Activated effector memory CD4-positive, alpha-beta T cell treated with Interleukin-2 at 50 U/mL for 16 hours (primary cell): Measurements from ENCODE around the gene ICE1.
"Not testable (repeated sequence)": the region's sequence is repeated elsewhere in the genome, so short reads cannot be mapped to it uniquely, and the experiment has no call there.

Source experiments
- DNase-seq: peaks from one replicate; pipeline ENCODE4 v3.0.0-alpha.2; 2020

The ICE1 gene

GRCh38 chr5:5451863-5452262 is 29.4 kb downstream of the ICE1 start:
- DNase-seq, result no peak

DNA sequence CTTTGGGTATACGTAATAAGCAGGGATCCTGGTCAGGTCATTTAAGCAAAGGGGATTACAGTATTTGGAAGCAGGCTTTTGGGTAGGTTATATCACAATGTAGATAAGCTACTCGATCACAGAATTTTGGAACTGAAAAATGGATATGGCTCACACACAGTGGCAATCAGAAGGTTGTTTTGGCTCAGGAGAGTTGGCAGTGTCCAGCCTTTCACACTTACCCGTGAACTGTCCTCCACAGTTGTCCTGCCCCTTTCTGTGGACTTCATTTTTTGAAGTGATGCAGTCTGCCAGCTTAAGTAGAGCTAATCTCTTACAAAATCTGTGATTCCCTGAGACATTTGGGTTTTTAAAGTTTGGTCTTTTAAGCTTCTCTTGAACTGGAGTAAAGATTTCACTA is 30.7 kb downstream of the ICE1 start:
- no peak for DNase-seq

GRCh38 chr5:5454391-5454790 is 31.9 kb downstream of the ICE1 start:
- DNase-seq, result no peak

DNA sequence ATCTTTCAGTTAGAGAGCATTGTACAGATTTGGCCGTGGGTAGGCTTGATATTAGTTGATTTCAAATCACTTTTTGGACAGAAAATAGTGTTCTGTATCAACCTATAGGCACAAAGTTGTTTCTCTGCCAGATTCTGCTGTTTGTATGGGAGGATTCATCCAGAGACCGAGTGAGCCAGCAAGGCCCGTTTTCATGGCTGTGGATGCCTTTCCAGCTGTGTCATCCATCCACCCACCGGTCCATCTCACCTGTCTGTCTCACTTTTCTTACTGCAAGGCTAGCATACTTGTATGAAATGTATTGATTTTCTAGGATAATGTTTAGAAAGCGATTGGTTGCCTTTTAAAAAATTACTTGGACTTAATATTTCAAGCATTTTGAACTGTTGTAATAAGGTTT is 34.4 kb downstream of the ICE1 start:
- no peak for DNase-seq

GRCh38 chr5:5460311-5460710 is 37.8 kb downstream of the ICE1 start:
- DNase-seq, result no peak

DNA sequence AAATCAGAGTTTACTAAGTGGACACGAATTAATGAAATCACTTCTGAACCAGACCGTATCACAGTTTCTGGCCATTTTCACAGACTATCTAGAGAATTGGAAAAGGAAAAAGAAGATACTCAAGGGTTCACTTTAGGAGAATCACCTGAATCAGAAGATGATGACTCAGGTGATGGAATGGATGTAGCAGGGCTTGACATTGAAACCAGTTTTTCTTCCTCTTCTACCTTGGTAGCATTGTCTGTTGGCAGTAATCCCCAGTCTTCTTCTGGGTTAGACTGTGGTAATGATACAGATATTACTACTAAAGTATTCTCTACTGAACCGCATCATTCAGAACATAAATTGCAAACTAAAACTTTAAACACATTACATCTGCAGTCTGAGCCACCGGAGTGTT is 38.5 kb downstream of the ICE1 start:
- DNase-seq, result no peak

DNA sequence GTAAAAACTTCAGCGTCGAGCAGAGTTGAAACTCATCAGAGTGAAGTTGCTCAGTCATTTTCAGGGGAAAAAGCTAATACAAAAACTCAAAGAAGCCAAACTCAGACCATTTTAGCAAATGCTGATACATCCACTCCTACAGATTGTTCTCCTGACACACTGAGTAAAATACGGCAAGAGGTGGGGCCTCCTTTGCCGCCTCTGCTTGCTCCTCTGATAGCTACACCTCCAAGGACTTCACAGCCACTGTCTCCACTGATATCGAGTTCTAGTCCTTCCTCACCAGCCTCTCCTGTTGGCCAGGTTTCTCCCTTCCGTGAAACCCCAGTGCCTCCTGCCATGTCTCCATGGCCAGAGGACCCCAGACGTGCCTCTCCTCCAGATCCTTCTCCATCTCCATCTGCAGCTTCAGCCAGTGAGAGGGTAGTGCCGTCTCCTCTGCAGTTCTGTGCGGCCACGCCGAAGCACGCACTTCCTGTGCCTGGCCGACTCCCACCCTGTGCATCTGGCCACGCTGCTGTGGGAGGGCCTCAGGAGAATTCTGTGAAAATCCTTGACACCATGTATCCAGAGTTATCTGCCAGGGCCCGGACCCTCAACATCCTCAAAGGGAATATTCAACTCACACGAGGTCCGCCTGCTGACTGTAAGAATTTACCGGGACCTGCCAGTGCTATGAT is 41.7 kb downstream of the ICE1 start:
- no peak for DNase-seq

DNA sequence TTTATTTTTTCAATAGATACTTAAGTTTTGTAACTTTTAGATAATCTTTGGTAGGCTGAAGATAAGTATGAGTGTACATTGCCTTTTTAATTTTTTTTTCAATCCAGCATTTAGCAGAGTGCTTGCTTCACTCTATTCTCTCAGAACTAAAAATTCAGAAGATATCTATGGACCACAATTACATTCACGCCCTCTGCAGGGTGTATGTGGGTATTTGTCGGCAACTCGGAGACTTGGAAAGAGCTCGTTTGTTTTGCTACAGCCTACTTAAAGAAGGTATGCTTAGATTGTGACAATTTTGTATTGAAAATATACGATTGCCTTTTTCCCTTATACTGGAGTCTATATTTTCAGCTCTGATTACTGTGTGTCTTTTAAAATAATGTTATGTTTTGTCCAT is 43.8 kb downstream of the ICE1 start:
- DNase-seq, result no peak

GRCh38 chr5:5467737-5468136 is 45.3 kb downstream of the ICE1 start:
- DNase-seq, result no peak

DNA sequence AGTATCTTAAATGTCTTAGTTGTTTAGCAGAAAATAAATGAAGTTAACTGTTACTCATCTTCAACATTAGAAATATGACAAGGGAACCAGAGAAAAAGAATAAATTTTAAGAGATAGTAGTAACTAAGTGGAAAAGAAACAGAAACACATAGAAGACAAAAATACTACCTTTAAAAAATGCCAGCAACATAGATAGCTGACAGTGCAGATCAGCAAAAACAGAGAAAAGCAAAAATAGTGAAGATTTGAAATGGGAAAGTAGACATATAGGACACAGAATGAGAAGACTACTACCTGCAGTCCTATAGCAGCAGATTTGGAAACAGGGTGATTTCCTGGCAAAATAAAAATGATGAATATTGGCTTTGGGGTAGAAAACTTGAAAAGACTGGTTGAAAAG is 48.5 kb downstream of the ICE1 start:
- no peak for DNase-seq

- no peak for DNase-seq
Observed at GRCh38 chr5:5473226-5473625, 50.7 kb downstream of the ICE1 start.

DNA sequence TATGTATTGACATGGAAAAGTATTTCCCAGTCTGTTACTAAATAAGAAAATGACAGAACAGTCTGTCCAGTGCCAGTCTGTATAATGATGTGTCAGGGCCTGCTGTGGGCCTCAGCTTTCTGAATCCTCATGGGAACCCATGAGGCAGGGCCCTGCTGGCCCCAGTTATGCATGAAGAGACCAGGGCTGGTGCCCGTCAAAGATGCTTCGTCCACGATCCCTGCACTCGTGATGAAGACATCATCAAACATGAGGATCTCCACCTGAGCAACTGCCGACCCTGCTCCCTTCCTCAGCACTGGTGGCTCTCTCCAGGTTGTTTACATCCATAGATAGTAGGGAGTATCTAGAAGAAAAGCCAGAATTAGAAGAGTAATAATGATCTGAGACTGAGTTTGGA is 52.5 kb downstream of the ICE1 start:
- DNase-seq, result no peak

- no peak for DNase-seq
Observed at GRCh38 chr5:5475975-5476374, 53.5 kb downstream of the ICE1 start.

DNA sequence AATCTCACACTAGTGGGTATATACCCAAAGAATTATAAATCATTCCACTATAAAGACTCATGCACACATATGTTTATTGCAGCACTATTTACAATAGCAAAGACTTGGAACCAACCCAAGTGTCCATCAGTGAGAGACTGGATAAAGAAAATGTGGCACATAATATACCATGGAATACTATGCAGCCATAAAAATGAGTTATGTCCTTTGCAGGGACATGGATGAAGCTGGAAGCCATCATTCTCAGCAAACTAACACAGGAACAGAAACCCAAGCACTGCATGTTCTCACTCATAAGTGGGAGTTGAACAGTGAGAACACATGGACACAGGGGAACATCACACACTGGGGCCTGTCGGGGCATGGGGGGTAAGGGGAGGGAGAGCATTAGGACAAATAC is 57.1 kb downstream of the ICE1 start:
- not testable (repeated sequence) for DNase-seq

DNA sequence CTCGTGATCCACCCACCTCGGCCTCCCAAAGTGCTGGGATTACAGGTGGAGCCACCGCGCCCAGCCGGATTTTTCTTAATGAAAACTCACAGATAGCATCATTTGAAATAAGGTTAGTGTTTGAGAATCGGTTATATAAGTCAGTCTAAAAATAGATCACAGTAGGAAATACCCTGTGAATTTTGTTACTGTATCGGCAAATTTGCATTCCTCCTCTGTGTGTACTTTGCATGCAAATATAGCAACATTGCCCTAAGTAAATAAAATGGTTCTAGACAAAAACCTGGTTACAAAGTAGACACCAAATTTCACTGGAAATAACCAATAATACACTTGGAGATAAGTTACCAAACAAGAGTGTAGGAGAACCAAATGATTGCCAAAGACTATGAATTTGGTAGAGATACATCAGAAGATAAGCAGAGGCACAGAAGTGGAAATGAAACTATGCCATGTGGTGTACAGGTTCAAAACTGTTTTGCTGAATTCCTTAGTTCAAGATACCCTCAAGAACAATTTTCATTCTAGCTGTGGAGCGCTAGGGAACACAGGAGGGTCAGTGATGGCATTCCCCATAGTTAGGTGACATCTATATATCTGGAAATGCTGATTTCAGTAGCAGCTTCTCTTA is 58.1 kb downstream of the ICE1 start:
- no peak for DNase-seq

DNA sequence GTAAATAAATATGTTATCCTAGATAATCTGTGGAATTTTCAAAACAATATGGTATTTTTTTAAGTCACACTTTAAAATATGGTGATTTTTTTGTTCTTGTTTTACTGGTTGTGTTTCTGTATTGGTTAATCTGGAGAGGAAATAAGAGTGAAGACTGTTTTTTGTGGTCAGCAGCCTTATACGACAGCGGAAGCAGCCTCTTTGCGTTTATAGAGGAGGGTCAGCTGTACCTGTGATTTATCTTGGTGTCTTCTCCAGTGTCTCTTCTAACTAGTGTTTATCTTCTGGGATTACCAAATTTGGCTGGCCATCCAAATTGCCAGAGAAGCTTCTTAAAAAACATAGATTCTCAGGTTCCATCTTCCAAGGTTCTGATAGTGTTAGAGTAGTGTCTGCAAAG is 58.7 kb downstream of the ICE1 start:
- DNase-seq, result no peak

DNA sequence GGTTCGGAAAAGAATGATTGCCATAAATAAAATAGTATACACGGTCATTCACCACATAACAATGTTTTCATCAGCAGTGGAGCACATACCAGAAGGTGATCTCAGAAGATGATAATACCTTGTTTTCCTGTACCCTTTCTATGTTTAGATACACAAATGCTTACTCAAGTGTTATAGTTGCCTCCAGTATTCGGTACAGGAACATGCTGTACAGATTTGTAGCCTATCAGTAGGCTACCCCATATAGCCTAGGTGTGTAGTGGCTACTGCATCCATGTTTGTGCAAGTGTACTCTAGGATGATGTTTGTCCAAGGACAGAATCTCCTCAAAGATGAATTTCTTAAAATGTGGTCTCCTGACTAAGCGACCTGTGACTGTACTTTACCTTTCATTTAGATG is 59.2 kb downstream of the ICE1 start:
- no peak for DNase-seq

DNA sequence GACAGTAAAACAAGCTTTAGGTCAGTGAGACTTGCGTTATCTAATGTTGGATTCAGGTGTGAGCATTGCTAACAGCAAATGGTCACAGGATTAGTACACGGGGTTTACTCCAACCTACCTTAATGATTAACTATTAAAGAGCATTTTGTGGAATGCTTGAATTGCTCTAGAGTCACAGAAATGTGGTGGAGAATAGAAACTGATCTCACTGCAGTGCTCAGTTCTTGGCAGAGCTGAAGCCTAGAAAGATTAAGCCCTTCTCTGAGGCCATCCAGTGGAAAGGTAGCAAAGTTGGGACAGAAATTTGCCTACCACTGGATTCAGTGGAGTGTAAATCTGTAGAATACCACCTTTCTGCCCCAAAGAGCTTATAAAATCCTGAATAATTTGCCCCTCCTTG is 60.9 kb downstream of the ICE1 start:
- no peak for DNase-seq

DNA sequence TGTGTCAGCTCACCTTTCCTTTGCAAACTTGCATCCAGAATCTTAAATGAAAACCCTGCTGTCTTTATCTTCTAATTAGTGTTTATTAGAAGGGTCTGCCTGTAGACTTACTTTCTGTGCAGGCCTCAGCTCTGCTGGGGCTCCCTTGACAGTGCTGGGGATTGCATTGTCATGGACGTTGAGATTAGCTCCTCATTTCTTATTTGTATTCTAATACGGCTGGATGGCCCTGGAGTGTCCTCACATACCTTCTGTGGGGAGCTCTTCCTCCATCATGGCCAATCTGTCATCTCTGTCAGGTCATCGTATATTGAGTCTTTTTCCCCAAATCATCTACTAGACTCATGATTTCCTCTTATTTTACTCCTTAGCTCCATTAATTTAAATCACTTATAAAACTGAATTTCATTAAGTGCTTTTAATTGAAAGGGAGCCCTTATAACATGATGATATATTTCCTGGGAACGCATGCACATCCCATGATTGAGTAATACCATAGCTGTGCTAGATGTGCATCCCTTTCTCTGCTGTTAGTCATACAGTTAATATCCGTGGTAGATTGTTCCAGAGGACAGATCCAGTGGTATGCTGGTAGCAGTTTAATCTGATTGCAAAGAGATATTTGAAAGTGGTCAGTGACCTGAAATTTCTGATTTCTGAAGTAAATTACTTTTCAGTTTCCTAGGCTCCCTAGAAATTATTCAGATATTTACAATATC is 61.6 kb downstream of the ICE1 start:
- DNase-seq, result no peak

- no peak for DNase-seq
Observed at GRCh38 chr5:5486122-5486521, 63.6 kb downstream of the ICE1 start.

DNA sequence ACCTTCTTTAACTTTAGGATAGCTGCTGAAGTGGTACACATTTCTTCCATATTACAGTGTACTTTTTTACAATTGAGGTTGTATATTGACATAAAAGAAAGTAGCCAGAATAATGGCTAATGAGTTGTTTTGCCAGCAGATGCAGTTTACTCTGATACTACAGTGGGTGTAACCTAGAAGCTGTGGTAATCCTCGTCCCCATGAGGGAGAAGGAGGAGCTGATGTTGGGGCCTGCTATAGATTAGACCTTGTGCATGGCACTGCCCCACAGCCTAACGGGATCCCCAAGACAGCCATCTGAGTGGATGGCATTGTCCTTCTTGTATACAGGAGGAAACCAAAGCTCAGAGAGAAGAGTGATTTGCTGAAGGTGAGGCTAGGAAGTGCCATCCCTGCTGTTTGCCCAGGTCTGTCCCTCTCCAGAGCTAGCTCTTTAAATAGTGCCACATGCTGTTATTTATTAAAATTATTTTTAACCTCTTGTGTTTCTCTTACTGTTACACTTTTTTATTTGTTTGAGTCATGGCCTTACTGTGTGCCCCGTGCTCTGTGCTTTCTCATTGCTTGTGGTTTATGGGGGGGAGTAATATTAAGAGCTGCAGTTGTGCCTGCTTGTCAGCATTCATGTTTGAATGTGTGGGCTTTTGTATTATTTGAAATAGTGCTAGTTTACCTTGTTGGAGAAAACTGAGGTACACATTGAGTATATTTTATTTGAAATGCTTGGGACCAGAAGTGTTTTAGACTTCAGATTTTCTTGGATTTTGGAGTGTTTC is 65.3 kb downstream of the ICE1 start:
- DNase-seq, result no peak

GRCh38 chr5:5490774-5491347 is 68.4 kb downstream of the ICE1 start:
- no peak for DNase-seq
